ENCODE data around the gene PVALB. TPM values are rescaled to one million over a fixed set of nuclear protein-coding genes. Genes with fewer than 3 reads are reported as not detected.
A peak's percentile ranks its signal among the peaks of the same experiment; 100 is the strongest.

The PVALB gene
- not detected in 3 replicates for total RNA-seq

GRCh38 chr22:36816636-36817524 is at the start of gene PVALB:
Gene PVALB, minus strand, starts transcription at chr22:36817035. Its CDS starts 30 bp downstream, at chr22:36817005.
- Mint-ChIP-seq H3K4me1 (peaks cover 14% of the 10 kb centered on the region), H3K27me3 (ENCODE audit: low read depth) (peaks cover 98% of the 10 kb centered on the region), H3K4me3 (peak within 1 kb of the TSS; percentile 52), H3K36me3 (no peaks in the 10 kb centered on the region), H3K27ac (no peak within 1 kb of the TSS), H3K9me3 (no peaks in the 10 kb centered on the region)
- no peak for TF ChIP-seq CTCF (IDR thresholded peaks at IDR 0.05; ENCODE audit: unreplicated experiment)
- peak; percentile 47 to 73 for DNase-seq (ENCODE audit: low spot score in 2 of 2, unreplicated experiment in 2 of 2)

GRCh38 chr22:36865346-36865745 is 48.5 kb upstream of the PVALB start:
- H3K9me3 Mint-ChIP-seq = no peaks in the 10 kb centered on the region
- peaks cover 44% of the 10 kb centered on the region for H3K27me3 Mint-ChIP-seq (ENCODE audit: low read depth)

GRCh38 chr22:36864454-36865215 is 47.8 kb upstream of the PVALB start:
- Mint-ChIP-seq H3K4me3 (no peak overlapping the region), H3K27ac (no peak overlapping the region), H3K4me1 (no peaks in the 10 kb centered on the region), H3K27me3 (ENCODE audit: low read depth) (peaks cover 39% of the 10 kb centered on the region), H3K9me3 (no peaks in the 10 kb centered on the region), H3K36me3 (no peaks in the 10 kb centered on the region)
- no peak for DNase-seq (ENCODE audit: low spot score in 2 of 2, unreplicated experiment in 2 of 2)
- TF ChIP-seq CTCF (IDR thresholded peaks at IDR 0.05; ENCODE audit: unreplicated experiment) = no peak

More at GRCh38 chr22:36865346-36865745, 48.5 kb upstream of the PVALB start:
- DNase-seq (ENCODE audit: low spot score in 2 of 2, unreplicated experiment in 2 of 2) = no peak
- no peak overlapping the region for H3K27ac Mint-ChIP-seq
- H3K4me1 Mint-ChIP-seq = peaks cover 4% of the 10 kb centered on the region
- H3K36me3 Mint-ChIP-seq = no peaks in the 10 kb centered on the region
- no peak for TF ChIP-seq CTCF (IDR thresholded peaks at IDR 0.05; ENCODE audit: unreplicated experiment)
- no peak overlapping the region for H3K4me3 Mint-ChIP-seq

GRCh38 chr22:36863979-36864378 is 47.1 kb upstream of the PVALB start:
- Mint-ChIP-seq H3K4me3 (no peak overlapping the region), H3K36me3 (no peaks in the 10 kb centered on the region), H3K9me3 (no peaks in the 10 kb centered on the region), H3K4me1 (no peaks in the 10 kb centered on the region), H3K27me3 (ENCODE audit: low read depth) (peaks cover 37% of the 10 kb centered on the region), H3K27ac (no peak overlapping the region)
- DNase-seq (ENCODE audit: low spot score in 2 of 2, unreplicated experiment in 2 of 2) = no peak
- no peak for TF ChIP-seq CTCF (IDR thresholded peaks at IDR 0.05; ENCODE audit: unreplicated experiment)

GRCh38 chr22:36863281-36863680 is 46.4 kb upstream of the PVALB start:
- Mint-ChIP-seq H3K4me3 (no peak overlapping the region), H3K36me3 (no peaks in the 10 kb centered on the region), H3K27ac (no peak overlapping the region), H3K27me3 (ENCODE audit: low read depth) (peaks cover 42% of the 10 kb centered on the region), H3K4me1 (no peaks in the 10 kb centered on the region), H3K9me3 (no peaks in the 10 kb centered on the region)
- no peak for TF ChIP-seq CTCF (IDR thresholded peaks at IDR 0.05; ENCODE audit: unreplicated experiment)
- DNase-seq (ENCODE audit: low spot score in 2 of 2, unreplicated experiment in 2 of 2) = no peak

Data from mesothelial cell of epicardium (in vitro differentiated cells).